AG09319 (cell line): ENCODE measurements around the gene NIT1.

ENCODE experiments used
- DNase-seq: peaks from one replicate; pipeline ENCODE4 v3.0.0-alpha.2; 2010; ENCODE audit warnings: low read depth; ENCODE audit errors: extremely low read depth
- TF ChIP-seq, protein P1 (sequence below): IDR thresholded peaks from 2 replicates; pipeline ENCODE4 v1.5.1; 2011; ENCODE audit warnings: low read depth, mild to moderate bottlenecking, inconsistent platforms, low read length, moderate library complexity

Gene NIT1

DNA sequence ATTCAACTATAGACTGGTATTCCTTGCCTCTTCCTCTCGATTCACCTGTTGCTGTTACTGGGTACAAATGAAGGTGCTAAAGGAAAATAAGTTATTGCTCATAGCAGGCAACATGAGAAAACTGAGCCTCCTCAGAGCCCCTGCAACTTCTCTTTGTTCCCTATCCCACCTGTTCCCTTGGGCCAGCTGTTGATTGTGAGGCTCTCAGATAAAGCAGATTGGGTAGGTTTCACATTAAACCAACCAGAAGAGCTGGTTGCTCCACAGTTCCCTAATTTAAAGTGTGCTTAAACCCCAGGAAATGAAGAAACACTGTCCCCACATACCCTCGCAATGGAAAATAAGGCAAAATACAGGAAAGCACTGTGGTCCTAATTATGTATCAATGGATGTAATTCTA, 9.7 kb downstream of the NIT1 start:
- DNase-seq = no peak
- TF ChIP-seq, protein P1, sequence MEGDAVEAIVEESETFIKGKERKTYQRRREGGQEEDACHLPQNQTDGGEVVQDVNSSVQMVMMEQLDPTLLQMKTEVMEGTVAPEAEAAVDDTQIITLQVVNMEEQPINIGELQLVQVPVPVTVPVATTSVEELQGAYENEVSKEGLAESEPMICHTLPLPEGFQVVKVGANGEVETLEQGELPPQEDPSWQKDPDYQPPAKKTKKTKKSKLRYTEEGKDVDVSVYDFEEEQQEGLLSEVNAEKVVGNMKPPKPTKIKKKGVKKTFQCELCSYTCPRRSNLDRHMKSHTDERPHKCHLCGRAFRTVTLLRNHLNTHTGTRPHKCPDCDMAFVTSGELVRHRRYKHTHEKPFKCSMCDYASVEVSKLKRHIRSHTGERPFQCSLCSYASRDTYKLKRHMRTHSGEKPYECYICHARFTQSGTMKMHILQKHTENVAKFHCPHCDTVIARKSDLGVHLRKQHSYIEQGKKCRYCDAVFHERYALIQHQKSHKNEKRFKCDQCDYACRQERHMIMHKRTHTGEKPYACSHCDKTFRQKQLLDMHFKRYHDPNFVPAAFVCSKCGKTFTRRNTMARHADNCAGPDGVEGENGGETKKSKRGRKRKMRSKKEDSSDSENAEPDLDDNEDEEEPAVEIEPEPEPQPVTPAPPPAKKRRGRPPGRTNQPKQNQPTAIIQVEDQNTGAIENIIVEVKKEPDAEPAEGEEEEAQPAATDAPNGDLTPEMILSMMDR = no peak

DNA sequence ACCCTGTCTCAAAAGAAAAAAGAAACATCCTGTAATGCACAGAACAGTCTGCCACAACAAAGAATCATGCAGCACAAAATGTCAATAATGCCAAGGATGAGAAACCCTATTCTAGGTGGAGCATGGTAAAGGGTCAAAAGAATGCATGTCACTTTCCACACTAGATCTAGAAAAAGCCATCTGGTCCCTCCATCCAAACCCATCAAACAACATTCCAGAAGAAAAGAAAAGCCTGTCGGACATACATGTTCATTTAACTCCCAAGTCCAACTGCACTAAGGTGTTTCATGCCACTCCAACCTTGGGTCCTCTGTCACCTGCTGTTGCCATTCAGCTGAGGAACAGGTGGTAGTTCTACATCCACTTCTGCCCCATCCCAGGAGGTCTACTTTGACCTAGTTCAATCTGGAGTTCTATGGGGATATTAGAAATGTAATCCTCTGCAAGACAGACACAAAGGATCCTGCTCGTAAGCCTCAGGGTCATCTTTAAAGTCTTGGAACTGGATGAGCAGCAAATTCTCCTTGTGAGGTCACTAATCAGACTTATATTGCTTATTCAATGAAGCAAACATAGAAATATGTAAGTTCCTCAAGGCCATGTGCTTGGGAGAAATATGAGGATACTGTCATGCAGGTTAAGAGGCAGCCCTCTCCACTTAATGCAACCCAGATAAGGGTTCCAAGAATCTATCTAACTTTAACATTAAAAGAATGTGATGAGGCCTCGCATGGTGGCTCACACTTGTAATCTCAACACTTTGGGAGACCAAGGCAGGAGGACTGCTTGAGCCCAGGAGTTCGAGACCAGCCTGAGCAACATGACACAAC, 10.9 kb downstream of the NIT1 start:
- no peak for DNase-seq
- TF ChIP-seq, protein P1 = no peak

DNA sequence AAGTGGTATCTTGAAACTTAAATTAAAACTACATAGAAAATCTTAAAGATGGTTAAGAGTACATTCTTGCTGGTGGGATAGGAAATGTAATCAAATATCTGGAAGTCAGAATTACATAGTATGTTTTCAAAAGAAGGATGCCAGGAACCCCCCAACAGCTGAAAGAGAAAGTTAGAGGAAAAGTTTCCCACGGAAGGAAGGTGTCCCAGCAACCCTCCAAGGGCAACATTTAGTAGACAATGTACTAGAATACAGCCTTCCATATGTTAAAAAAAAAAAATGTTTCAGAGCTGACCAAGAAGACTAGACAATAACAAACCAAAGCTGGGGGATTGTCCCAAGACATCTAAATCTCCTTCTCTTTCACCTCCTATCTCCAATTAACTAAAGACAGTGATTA, 12.4 kb downstream of the NIT1 start:
- DNase-seq = no peak
- TF ChIP-seq, protein P1 = no peak

DNA sequence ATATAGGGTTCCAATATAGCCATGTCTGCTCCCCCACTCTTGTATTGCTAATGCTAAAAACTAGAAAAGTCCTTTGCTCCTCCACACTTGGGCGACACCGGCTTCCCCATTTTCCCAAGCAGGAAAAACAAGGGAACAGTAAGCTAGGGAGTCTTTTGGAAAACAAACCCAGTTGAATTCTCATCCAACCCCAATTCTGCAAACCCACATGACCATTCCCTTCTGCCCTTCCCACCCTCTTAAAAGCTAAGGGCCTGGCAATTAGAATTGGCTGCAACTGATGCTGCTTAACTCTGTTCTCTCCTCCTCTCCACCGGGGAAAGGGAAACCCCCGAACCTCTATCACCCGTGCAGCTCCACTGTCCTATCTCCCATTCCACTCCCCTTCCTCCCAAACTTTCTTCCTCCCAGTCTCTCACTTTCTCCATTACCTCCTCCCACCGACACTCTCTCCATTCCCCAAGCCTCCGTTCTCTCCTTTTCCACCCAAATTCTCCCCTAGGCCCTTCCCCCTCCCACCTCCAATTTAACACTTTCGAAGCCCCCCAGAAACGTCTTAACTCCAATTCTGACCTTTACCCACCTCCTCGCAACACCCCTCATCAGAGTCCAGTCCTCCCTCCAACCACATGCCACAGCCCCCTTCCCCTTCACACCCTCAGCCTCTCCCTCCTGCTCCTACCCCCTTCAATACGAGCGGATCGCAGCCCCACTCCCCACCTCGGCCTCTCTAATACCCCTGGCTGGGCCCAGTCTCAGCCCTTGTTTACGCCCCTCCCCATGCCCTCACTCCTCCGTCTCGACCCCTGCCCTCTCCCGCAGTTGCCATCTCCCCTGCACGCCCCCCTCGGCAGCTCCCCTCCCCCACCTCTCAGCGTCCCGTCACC, 13.9 kb downstream of the NIT1 start:
- TF ChIP-seq, protein P1 = no peak

DNA sequence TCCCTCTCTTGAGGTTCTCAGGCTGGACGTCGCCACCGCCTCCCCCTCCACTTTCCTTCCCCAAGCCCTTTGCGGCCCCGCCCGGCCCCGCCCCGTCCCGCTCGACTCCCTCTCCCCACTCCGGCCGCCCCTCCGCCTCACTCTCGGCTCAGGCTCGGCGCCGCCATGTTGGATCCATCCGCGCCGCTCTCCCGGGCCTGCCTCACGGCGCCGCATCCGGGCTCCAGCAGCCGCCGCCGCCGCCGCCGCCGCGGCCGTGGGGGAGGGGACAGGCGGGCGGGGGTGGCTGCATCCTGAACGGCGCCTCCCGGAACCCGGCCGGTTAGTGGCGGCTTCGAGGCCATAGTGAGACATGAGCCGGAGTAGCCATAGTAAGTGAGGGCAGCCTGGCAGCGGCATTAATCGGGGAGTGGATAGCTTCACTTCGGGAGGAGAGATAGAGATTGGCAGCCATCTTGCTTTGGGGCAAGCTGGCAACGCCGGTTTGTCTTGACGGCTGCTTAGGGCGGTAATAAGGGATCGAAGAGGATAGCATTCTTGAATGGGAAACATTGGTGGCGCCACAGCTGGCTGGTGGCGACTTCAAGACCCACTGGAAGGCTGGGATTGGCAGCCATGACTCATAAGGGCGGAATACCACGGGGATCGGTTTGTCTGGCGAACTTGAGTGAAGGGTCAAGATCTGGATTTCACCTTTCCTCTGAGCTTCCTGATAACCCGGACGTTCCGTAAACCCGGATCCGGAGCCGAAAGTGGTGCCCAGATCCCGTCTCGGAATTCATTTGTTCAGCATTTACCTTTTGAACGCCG, 14.7 kb downstream of the NIT1 start, which contains the start of gene DEDD:
Gene DEDD, minus strand, starts transcription at position 258 of the 810 bp plus-strand sequence. CDS start 8,205 bp downstream, outside the sequence.
- peak; percentile 91 for DNase-seq
- TF ChIP-seq, protein P1 = no peak; the same call in 1 of the 2 replicates

More for the DNA sequence above, 13.9 kb downstream of the NIT1 start:
- DNase-seq = no peak

DNA sequence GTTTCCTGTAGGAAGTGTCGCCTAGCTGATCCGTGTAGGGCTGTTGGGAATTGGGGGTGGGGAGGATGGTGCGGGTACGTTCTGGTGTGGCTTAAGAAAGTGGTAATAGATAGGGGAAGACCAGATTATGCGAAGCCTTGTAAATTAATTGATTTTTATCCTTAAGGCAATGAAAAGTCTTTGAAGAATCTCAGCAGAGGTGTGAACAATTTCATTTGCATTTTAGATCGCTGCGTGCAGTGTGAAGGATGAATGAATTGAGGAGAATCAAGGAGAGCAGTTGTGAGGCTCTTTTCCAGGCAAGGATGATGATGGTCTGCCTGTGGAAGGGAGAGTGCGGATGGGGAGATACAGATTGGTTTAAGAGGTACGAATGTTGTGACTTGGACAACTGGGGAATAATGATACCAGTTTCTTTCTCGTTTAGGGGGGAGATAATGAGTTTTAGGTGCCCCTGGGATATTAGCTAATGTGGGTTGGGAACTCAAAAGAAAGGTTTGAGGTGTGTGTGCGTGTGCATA, 15.4 kb downstream of the NIT1 start:
- TF ChIP-seq, protein P1 = no peak
- no peak for DNase-seq
